OCI-LY3 (cell line): ENCODE data around the gene FLCN.

Experiments used
- EZH2phosphoT487 ChIP-seq: fragments of 200-600 bp; shearing (Covaris generic); IDR thresholded peaks from 2 replicates; pipeline ENCODE4 v1.6.1; 2018; ENCODE audit warnings: antibody characterized with exemption, mixed run types, low read depth
- TF ChIP-seq, protein P1 (sequence below): fragments of 200-600, 300-600 bp; sonication (generic); IDR thresholded peaks from 2 replicates; pipeline ENCODE4 v1.5.1; 2014; ENCODE audit warnings: antibody characterized with exemption, low read length, low read depth

DNA sequence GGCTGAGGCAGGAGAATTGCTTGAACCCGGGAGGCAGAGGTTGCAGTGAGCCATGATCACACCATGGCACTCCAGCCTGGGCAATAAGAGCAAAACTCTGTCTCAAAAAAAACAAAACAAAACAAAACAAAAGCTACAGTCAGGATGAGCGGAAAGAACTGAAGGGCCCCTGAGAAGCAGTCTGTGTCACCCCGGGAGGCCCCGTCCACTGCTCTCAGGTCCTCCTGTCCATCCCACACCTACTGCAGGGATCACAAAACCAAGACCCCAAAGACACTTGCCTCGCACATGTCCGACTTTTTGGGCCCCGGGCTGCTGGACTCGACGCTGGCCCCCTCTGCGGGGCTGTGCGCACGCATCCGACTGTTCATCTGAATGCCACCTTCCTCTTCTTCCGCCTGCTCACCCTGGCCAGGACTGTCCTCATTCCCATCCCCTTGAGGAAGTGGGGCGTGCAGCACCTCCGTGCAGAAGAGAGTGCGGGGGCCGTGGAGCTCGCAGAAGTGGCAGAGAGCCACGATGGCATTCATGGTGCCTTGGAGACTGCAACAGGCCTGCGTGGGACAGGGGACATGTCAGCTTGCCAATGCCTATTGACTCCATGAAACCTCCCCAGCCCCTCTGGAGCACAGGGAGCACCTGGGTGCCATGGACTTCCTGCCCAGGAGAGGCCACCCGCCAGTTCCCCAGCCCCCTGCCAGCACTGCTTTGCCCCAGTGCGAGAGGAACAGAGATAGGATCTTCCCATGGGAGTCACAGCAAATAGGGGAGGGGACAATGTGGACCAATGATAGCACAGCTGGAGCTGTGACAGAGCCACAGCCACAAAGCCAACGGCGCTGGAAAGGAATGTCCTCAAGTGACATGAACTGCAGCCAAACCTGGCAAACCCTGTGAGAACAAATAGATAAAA, 9.1 kb downstream of the FLCN start:
- TF ChIP-seq, protein P1, sequence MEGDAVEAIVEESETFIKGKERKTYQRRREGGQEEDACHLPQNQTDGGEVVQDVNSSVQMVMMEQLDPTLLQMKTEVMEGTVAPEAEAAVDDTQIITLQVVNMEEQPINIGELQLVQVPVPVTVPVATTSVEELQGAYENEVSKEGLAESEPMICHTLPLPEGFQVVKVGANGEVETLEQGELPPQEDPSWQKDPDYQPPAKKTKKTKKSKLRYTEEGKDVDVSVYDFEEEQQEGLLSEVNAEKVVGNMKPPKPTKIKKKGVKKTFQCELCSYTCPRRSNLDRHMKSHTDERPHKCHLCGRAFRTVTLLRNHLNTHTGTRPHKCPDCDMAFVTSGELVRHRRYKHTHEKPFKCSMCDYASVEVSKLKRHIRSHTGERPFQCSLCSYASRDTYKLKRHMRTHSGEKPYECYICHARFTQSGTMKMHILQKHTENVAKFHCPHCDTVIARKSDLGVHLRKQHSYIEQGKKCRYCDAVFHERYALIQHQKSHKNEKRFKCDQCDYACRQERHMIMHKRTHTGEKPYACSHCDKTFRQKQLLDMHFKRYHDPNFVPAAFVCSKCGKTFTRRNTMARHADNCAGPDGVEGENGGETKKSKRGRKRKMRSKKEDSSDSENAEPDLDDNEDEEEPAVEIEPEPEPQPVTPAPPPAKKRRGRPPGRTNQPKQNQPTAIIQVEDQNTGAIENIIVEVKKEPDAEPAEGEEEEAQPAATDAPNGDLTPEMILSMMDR: no peak
- TF ChIP-seq EZH2phosphoT487: no peak
